H7 (cell line): ENCODE data around the gene E4F1. TPM values are rescaled to one million over a fixed set of nuclear protein-coding genes. Genes with fewer than 3 reads are reported as not detected.

ENCODE experiments used
- DNase-seq: peaks from one replicate; pipeline ENCODE4 v3.0.0; 2012
- H3K27me3 ChIP-seq: 2 replicates; pipeline ENCODE4 v1.6.0; 2011; ENCODE audit warnings: mild to moderate bottlenecking, low read length; ENCODE audit not compliant: control insufficient read depth, insufficient read depth
- H3K36me3 ChIP-seq: replicated peaks from 2 replicates; pipeline ENCODE4 v1.5.1; 2011; ENCODE audit warnings: low read length; ENCODE audit not compliant: control insufficient read depth, insufficient read depth
- H3K4me3 ChIP-seq: 2 replicates; pipeline ENCODE4 v1.5.1; 2011; ENCODE audit warnings: low read depth, mild to moderate bottlenecking, control low read depth, low read length, moderate library complexity; ENCODE audit not compliant: insufficient read depth
- total RNA-seq: library from RNA; depleted of rRNA; stranded (reverse); fragments of >200 nt; shearing (Covaris generic); gene quantifications from 2 replicates; pipeline ENCODE4 v1.2.3, GENCODE V29; 2014

The E4F1 gene
- total RNA-seq, 1 experiment from 2014 or later, result 36.8 TPM

DNA sequence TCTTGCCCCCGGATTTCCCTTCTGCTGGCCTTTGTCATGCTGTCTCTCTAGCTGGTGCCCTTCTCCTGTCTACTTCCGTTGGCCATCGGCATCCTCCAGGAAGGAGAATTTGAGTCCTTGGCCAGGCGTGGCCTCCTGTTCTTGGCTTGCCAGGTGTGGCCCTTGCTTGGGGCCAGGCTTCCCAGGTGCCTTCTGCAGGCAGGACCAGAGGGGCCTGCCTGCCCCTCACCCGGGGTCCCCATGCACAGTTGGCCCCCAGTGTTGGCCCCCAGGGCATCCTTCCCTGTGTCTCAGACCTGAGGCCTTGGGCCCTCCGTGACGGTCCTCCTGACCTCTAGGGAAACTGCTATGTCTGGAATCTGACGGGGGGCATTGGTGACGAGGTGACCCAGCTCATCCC lies 15.5 kb upstream of the E4F1 start:
- no peak for DNase-seq
- Histone ChIP-seq H3K36me3 (peaks cover 21% of the 10 kb centered on the region), H3K4me3 (no peak overlapping the region), H3K27me3 (no peaks in the 10 kb centered on the region)

DNA sequence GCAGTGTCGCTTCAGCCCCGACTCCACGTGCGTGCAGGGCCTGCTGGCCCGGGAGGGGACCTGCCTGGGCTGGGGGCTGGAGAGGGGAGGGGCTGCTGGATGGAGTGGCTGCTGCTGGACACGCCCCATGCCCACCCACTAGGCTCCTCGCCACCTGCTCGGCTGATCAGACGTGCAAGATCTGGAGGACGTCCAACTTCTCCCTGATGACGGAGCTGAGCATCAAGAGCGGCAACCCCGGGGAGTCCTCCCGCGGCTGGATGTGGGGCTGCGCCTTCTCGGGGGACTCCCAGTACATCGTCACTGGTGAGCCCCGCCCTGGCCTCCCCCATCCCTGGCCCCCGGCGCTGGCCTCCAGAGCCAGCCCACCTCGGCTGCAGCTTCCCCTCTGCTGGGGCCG lies 15.1 kb upstream of the E4F1 start:
- no peaks in the 10 kb centered on the region for H3K27me3 ChIP-seq
- H3K4me3 ChIP-seq, result no peak overlapping the region
- DNase-seq, result no peak
- peaks cover 22% of the 10 kb centered on the region for H3K36me3 ChIP-seq

DNA sequence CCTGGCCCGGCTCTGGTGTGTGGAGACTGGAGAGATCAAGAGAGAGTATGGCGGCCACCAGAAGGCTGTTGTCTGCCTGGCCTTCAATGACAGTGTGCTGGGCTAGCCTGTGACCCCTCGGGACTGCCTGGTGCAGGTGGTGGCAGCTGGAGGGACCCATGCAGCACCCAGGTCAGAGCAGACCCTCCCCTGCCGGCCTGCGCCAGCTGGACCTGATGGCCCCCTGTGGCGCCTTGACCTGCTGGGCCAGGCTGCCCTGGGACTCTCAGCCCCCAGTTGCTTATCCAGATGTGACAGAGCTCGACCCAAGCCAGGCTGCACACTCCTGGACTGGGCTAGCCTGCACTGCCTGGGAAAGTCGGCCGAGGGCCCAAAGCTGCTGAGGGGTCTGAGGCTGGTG lies 14.6 kb upstream of the E4F1 start:
- H3K27me3 ChIP-seq, result no peaks in the 10 kb centered on the region
- peaks cover 24% of the 10 kb centered on the region for H3K36me3 ChIP-seq
- no peak for DNase-seq
- H3K4me3 ChIP-seq, result no peak overlapping the region

GRCh38 chr16:2209258-2210008 lies 14.0 kb upstream of the E4F1 start:
- no peak for DNase-seq
- no peak overlapping the region for H3K4me3 ChIP-seq
- no peaks in the 10 kb centered on the region for H3K27me3 ChIP-seq
- H3K36me3 ChIP-seq, result peaks cover 24% of the 10 kb centered on the region

GRCh38 chr16:2210009-2210332 lies 13.4 kb upstream of the E4F1 start:
- DNase-seq, result no peak
- H3K4me3 ChIP-seq, result no peak overlapping the region
- H3K36me3 ChIP-seq, result peaks cover 24% of the 10 kb centered on the region
- H3K27me3 ChIP-seq, result no peaks in the 10 kb centered on the region

DNA sequence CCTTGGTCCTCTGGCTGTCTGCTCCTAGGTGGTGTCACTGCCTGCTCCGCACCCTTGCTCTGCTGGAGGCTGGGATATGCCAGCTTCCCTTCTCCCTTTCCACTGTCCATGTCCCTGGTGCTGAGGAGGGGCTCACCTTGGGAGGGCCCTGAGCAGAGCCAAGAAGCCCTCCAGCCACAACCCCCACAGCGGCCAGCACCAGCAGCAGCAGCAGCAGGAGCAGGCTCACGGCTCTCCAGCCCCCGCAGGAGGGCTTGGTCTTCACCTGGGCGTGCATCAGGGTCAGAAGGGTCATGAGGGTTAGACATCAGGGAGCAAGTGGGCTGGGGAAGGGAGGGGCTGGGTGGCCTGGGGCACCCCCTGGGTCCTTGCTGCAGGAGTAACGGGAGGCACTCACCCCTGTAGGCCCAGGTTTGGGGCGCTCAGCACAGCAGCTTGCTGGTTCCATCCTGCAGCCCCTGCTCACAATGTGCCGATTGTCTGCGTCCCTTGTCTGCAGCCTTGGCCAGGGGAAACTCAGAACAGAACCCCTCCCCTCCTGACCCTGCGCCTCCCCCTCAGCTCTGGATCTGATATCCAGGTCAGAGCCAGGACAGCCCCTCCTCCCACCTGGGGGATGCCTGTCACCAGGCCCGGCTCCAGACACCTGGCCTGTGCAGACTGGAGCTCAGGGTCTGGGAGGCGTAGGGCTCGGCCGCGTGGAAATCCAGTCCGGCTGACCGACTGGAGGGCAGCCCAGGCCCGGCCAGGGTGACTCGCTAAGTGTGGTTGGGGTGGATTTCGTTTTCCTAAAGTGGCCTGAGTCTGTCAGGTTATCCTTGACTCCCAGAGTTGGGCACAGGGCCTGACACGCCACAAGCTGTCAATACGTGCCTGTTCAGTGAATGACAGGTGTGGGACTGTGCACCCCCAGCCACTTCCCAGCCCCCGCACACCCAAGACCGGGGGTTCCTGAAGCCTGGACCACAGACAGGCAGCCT lies 12.7 kb upstream of the E4F1 start, which contains the start of gene BRICD5:
TSS of gene BRICD5 (minus strand) at position 478 of the 980 bp plus-strand sequence. CDS start at position 448, 30 bp downstream.
- DNase-seq, result peak; percentile 92
- Histone ChIP-seq H3K4me3 (no peak within 1 kb of the TSS), H3K36me3 (peaks cover 24% of the 10 kb centered on the region), H3K27me3 (no peaks in the 10 kb centered on the region)

DNA sequence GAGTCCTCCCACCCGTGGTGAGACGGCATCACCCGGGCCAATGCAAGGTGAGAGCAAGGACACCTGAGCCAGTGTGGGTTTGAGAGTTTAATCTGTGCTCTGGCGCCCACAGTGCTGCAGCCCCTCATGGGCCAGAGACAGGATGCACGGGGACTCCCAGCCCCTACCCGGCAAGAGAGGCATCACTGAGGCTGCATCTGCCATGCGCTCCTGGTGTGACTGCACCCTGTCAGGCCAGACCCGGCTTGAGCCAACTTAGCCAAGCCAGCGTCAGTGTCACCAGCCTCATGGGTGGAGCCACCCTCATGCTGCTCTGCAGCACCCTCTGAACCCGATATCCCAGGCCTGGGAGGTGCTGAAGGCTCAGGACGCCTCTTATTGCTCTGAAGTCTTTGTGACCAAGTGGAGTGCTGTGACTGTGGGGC lies 11.5 kb upstream of the E4F1 start:
- H3K4me3 ChIP-seq, result no peak overlapping the region
- H3K27me3 ChIP-seq, result no peaks in the 10 kb centered on the region
- peaks cover 22% of the 10 kb centered on the region for H3K36me3 ChIP-seq
- DNase-seq, result no peak

DNA sequence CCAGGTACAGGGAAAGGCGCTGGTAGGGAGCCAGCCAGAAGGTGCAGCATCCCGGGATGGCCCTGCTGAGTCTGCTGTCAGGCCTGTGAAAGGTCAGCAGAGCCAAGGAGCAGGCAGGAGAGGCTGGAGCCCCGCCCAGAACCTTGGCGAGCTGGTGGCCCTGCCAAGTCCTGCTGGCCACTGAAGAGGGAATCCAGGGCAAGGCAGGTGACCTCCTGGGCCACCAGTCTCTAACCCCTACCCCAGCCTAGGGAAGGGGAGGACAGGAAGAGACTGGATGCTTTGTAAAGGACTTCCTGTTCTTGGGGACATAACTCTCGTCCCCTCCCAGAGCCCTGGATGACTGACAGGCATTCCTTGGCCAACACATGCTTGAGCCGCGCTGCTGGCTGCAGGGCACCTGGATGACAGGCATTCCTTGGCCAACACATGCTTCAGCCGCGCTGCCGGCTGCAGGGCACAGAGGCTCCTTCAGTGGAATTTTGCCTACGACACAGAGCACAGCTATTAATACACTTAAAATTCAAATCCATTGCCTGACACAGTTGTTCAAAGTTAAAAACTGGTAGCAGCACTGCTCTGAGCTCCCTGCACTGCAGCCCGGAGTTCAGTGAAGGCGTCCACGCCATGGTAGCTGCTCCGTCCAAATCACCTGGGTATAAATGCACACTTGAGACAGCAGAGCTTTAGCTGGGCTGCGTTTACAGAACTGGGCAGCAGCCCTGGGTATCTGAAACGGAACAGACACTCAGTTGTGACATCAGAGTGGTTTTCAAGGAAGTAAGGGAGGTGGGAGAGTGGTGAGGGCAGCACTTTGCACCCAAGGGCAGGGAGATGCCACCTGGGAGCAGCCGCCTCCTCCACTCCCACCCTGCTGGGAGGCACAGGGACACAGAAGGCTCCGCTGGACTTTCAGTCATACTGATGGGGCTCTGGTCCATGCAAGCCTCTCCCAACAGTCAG lies 10.7 kb upstream of the E4F1 start:
- Histone ChIP-seq H3K36me3 (peaks cover 17% of the 10 kb centered on the region), H3K4me3 (no peak overlapping the region), H3K27me3 (no peaks in the 10 kb centered on the region)
- DNase-seq, result no peak

- peaks cover 12% of the 10 kb centered on the region for H3K36me3 ChIP-seq
- H3K4me3 ChIP-seq, result peak overlapping the region; percentile 90
- DNase-seq, result peak; percentile 80
- no peaks in the 10 kb centered on the region for H3K27me3 ChIP-seq
Measured at GRCh38 chr16:2213817-2214718, 9.3 kb upstream of the E4F1 start.

GRCh38 chr16:2214719-2214968 lies 8.7 kb upstream of the E4F1 start, which contains the start of gene PGP:
Gene PGP (minus strand): TSS chr16:2214840. CDS start chr16:2214777, 63 bp downstream.
- peak within 1 kb of the TSS; percentile 90 for H3K4me3 ChIP-seq

DNA sequence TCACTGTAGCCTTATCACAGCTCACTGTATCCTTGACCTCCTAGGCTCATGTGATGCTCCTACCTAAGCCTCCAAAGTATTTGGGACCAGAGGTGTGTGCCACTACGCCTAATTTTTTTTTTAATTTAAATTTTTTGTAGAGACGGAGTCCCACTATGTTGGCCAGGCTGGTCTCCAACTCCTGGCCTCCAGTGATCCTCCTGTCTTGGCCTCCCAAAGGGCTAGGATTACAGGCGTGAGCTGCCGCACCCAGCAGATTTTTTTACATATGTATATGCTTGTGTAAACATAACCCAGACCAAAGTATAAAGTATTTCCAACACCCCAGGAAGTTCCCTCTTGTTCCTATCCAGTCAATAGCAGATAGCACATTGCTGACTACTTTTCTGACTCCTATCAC lies 7.1 kb upstream of the E4F1 start:
- DNase-seq, result no peak
- peaks cover 11% of the 10 kb centered on the region for H3K36me3 ChIP-seq
- H3K4me3 ChIP-seq, result no peak overlapping the region
- H3K27me3 ChIP-seq, result no peaks in the 10 kb centered on the region

More at GRCh38 chr16:2214719-2214968, 8.7 kb upstream of the E4F1 start, which contains the start of gene PGP:
- H3K27me3 ChIP-seq, result no peaks in the 10 kb centered on the region
- H3K36me3 ChIP-seq, result peaks cover 11% of the 10 kb centered on the region
- DNase-seq, result no peak

DNA sequence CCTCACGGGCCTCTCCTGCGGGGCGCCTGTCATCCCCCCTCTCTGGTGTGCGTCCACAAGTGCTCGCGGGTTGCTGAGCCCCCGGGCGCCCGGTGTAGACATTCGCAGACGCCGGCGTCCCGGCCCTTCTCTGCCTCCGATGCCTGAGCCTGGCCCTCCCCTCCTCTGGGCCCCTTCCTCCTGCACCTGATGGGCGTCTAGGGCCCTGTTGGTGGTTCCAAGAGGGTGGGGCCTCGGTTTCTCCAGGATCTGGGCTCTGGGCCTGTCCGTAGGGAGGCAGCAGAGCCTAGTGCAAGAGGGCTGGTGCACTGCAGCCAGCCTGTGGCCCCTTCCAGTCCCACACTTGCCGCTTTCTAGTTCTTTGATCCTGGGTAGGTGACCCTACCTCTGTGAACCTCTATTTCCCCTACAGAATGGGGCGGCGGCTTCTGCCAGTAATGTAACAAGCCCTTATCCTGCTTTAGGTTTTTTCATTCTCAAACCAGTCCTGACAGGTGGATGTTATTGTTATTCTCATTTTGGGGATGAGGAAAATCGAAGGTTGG lies 623 bp downstream of the E4F1 start:
- DNase-seq, result peak; percentile 91
- Histone ChIP-seq H3K4me3 (peak overlapping the region; percentile 98), H3K27me3 (no peaks in the 10 kb centered on the region), H3K36me3 (peaks cover 3% of the 10 kb centered on the region; the same call in 1 of the 2 replicates)

- no peak for DNase-seq
Measured at GRCh38 chr16:2226245-2226793, 2.9 kb downstream of the E4F1 start.

More at GRCh38 chr16:2226245-2226793, 2.9 kb downstream of the E4F1 start:
- no peak overlapping the region for H3K4me3 ChIP-seq
- peaks cover 5% of the 10 kb centered on the region; the same call in 1 of the 2 replicates for H3K36me3 ChIP-seq
- no peaks in the 10 kb centered on the region for H3K27me3 ChIP-seq
